Measurements from ENCODE around the gene POLE2. TPM values are rescaled to one million over a fixed set of nuclear protein-coding genes. Genes with fewer than 3 reads are reported as not detected.

POLE2 gene, protein sequence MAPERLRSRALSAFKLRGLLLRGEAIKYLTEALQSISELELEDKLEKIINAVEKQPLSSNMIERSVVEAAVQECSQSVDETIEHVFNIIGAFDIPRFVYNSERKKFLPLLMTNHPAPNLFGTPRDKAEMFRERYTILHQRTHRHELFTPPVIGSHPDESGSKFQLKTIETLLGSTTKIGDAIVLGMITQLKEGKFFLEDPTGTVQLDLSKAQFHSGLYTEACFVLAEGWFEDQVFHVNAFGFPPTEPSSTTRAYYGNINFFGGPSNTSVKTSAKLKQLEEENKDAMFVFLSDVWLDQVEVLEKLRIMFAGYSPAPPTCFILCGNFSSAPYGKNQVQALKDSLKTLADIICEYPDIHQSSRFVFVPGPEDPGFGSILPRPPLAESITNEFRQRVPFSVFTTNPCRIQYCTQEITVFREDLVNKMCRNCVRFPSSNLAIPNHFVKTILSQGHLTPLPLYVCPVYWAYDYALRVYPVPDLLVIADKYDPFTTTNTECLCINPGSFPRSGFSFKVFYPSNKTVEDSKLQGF
- total RNA-seq = 8.8 and 16.0 TPM in 2 replicates

DNA sequence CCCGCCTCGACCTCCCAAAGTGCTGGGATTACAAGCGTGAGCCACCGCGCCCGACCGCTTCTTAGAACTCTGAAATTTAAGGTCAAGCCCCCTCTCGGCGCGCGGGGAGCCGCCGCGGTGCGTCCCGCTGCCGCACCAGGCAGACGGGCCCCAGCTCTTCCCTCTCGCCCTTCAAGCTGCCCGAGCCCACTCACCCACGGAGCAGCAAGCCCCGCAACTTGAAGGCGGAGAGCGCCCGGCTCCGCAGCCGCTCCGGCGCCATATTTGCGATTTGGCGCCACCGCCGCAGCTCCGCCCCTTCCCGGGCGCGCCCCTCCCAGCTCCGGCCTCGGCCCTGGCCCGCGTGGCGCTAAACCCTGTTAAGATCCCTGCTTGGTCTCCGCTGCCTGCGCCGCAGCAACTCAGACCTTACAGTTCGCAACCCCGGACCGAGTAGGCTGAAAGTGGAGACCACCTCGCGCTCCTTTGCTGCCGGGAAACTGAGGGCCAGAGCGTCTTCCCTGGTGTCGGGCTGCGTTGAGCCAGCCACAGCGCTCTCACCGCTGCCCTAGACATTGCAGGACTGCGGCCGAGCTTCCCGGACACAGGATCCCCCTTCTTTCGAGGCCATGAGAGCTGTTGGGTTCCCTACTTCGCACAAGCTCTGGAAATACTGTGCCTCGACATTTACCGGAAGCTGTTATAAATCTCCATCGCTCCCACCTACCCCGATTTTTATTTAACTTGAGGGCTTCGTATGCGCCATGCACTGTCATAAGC lies at the start of gene POLE2:
POLE2 (minus strand) TSS at position 273 of the 759 bp plus-strand sequence; CDS start at position 262, 11 bp downstream.

DNA sequence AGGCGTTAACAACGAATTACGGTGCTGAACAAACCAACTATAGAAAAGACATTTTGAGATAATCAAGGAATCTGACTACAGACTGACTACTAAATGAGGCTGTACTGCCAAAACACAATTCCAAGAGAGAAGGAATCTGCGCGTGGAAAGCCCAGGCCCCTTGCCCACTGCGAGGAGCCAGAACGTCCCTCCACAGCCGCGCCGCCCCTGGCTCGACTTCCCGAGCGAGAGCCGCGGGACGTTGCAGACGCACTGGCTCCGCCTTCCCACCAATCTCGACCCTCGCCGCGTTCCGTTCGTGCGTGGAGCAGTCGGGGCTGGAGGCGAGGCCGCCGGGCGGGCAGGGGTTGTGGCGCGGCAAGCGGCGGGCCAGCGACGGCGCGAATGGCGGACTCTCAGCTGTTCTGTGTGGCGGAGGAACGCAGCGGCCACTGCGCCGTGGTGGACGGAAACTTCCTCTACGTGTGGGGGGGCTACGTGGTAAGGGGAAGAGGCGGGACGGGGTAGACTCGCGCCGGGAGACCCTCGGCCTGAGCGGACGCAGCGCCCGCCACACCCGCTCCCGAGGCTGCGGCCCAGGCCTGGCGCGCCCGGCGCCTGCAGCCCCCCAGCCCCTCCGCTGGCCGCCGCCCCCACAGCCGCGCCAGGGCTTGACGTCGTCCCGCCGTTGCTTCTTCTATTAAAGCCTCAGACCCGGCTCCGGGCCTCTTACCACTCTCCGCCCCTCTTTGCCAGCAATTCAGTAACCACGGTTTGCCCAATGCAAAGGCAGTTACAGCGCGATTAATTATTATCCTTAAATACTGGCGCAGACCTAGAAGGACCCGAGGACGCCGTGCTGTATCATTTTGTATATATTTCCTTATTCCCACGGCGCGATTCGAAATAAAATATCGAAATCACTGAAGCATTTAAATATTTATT lies 5.1 kb upstream of the POLE2 start, which contains the start of gene KLHDC1:
KLHDC1 (plus strand) TSS at position 310 of the 924 bp plus-strand sequence; CDS start at position 385, 75 bp downstream.

DNA sequence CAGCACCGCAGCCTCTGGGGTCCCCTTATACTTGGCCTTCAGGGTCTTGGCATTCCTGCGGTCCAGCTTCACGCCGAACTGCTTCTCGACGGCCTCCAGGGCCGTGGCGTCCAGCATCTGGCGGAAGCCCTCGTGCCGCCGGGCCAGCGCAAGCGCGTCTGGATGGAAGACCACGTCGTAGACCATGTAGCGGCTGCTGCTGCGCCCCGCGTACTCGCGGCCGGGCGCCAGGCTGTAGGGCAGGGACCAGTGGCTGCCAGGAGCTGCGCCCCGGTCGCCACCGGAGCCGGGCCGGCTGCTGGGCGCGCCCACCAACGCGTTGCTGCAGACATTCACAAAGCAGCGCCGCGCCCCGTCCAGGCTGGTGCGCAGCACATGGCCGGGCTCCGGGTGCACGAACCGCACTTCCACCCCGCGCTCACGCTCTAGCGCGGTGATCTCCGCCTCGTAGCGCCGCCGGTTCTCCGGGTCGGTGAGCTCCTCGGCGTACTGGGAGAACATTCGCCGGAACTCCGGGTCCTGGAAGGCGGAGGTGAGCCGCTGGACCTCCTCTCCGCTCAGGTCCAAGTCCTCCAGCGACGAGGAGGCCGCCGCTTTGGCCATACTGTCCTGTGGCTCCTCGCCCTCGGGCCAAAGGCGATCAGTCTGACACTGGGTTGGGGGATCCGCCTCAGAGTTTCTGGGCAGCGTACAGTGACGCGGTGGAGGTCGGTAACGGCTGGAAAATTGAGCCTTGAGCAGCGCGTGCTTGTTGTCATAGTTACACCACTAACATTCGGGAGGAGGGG lies 53.3 kb downstream of the POLE2 start, which contains the start of gene DNAAF2:
DNAAF2 (minus strand) TSS at position 698 of the 788 bp plus-strand sequence; CDS start at position 603, 95 bp downstream.

DNA sequence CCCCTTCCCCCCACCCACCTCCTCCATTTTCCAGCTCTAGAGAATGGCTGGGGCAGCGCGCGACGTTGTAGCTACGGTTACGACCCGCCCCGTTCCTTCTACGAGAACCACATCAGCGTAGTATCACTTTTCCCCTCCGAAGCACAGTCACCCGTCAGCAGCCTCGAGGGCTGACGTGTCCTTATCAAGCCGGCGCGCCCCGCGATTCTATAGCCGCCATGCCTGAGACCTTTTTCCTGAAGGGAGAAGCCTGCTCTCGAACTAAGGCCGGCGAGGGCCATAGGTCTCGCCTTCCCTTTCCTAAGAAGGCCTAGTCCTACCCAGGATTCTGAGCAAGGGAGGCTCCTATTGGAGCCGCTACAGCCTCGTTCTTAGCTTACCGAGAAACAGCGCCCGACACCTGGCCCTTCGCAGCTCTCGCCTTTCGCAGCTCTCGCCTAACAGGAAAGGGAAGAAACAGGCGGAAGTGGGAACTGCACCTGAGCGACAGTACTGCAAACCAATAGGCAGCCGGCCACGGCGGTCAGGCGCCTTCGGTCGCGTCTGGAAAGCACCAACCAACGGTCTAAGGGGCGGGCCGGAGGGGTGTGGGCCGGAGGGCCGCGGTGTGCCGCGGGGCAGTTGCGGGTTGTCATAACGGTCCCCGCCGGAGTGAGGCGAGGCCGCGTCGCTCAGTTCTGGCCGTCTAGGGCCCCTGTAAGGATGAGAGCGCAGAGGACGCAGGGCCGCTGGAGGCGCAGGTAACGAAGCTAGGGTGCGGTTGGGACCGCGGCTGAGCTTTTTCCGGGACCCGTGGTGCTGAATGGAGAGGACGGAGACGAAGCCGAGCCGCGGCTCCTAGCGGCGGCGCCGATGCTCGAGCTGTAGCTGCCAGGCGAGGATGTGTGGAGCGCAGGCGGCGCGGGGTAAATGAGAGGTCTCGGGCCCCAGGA lies 67.6 kb downstream of the POLE2 start, which contains the start of the genes MGAT2 and RPL36AL:
MGAT2 (plus strand) TSS at position 618 of the 932 bp plus-strand sequence. CDS start 470 bp downstream, outside the sequence.
RPL36AL (minus strand) TSS at position 445 of the 932 bp plus-strand sequence. CDS start 1,522 bp downstream, outside the sequence.

DNA sequence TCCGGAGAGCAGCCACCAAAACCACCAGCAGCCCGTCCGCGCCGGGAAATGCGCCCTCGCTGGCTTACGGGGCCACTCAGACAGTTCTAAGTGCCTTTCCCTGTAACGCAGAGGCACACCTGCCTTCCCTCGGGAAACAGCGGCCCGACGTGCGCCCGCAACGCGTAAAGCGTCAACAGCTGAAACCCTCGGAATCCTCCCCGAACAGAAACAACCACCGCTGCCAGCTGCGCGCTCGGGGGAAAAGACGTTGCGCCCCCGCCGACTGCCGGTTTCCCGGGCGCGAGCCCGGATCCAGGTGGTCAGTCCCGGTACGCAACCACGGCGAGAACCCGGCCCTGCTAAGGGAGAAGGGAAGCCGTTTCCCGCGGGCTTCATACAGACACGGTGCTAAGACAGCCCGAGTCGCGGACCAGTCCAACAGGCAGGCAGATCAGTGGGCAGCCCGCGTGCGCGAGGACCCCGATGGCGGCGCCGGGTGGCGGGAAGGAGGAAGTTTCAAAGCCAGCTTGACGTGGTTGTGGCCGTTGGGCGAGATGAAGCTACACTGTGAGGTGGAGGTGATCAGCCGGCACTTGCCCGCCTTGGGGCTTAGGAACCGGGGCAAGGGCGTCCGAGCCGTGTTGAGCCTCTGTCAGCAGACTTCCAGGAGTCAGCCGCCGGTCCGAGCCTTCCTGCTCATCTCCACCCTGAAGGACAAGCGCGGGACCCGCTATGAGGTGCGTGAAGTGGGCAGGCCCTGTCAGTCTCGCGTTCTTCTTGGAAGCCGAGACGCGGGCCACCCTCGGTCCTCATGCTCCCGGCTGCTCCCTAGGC lies 89.3 kb downstream of the POLE2 start, which contains the start of gene LRR1:
LRR1 (plus strand) TSS at position 456 of the 816 bp plus-strand sequence; CDS start at position 537, 81 bp downstream.

Small RNA genes within 50 kb of the gene (small RNA-seq; reads per million reads assigned to genes)
- gene AL139099.3 (not detected), gene RNU6ATAC30P (not detected)

Other genes starting within 250 kb of the POLE2 start
- gene RPS29, start 101.8 kb downstream of the POLE2 start, total RNA-seq = 4,246 and 11,118 TPM in 2 replicates
- gene LRR1, start 89.3 kb downstream of the POLE2 start, total RNA-seq = 18.0 and 21.3 TPM in 2 replicates
- gene RPL36AL, start 67.6 kb downstream of the POLE2 start, total RNA-seq = 147 and 150 TPM in 2 replicates
- gene MGAT2, start 67.4 kb downstream of the POLE2 start, total RNA-seq = 85.3 and 101 TPM in 2 replicates
- 8.8 and 10.6 TPM in 2 replicates for gene DNAAF2, start 53.0 kb downstream of the POLE2 start, total RNA-seq
- 1.3 TPM in 2 replicates for gene KLHDC1, start 4.9 kb upstream of the POLE2 start, total RNA-seq
- 42.4 and 45.4 TPM in 2 replicates for gene KLHDC2, start 79.9 kb upstream of the POLE2 start, total RNA-seq
- 48.7 and 61.8 TPM in 2 replicates for gene NEMF, start 164.6 kb upstream of the POLE2 start, total RNA-seq
- 68.3 and 77.2 TPM in 2 replicates for gene ARF6, start 204.9 kb upstream of the POLE2 start, total RNA-seq